ENCODE measurements around the gene CECR2.
"Not testable (repeated sequence)": the region's sequence is repeated elsewhere in the genome, so short reads cannot be mapped to it uniquely, and the experiment has no call there.

Gene CECR2

DNA sequence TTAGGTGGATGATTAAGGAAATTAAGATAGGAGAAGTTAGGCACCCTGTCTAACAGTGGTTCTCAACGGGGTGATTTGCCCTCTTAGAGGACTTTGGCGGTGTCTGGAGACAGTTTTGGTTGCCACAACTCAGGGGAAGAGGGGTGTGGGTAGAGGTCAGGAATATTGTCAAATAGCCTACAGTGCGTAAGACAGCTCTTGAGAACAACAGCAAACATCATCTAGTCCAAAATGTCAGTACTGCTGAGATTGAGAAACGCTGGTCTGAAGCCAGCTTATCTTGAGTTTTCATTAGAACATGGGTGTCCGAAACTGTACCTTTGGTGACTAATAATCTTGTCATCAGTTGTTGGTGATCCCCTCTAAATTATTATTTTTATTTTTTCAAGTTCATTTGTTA lies 38.4 kb downstream of the CECR2 start:
- DNase-seq = no peak

DNA sequence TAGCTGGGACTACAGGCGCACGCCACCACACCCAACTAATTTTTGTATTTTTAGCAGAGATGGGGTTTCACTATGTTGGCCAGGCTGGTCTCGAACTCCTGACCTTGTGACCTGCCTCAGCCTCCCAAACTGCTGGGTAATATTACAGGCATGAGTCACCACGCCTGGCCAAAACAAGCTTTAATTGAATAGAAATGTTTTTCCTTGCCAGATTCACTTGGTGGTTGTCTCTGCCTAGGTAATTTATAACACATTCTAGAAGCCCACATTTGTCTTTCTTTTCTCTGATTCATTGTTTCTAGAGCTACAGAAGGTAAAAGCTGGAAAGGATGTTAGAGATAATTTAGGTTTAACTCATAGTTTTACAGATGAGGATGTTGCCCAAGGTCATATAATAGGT lies 41.3 kb downstream of the CECR2 start:
- DNase-seq = no peak

DNA sequence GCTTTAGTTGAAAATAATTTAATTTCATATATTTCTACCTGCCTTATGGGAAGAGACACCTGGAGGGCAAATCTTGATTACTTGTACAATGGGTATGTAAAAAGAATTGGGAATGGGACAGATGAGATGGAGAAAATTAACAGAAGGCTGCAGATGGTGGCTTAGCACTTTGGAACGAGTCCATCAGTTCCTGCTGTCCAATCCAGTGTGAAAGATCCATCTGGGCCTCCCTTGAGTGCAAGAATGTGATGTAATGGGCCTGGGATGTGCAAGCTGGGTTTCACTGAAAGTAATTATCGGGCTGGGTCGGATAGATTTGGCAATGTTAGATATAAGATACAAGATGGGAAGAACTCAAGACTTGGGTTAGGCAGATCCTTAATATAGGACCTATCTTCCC lies 42.0 kb downstream of the CECR2 start:
- no peak for DNase-seq

DNA sequence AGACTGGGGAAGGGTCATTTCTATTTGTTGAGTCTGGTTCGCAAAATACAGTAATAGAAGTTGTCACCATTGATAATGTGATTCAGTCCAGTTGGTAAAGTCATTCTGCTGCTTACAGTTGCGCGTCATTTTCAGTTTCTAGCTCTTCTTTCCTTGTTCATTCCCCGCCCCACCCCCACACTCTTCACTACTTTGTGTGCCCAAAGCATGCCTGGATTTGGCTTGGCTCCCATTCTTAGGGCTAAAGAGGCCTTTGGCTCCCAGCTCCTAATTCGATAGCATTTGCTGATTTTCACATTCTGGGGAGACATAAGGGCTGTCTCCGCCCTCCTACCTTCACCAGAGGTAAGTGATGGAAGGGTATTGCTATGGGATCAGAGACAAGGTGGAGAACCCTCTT lies 43.0 kb downstream of the CECR2 start:
- no peak for DNase-seq

DNA sequence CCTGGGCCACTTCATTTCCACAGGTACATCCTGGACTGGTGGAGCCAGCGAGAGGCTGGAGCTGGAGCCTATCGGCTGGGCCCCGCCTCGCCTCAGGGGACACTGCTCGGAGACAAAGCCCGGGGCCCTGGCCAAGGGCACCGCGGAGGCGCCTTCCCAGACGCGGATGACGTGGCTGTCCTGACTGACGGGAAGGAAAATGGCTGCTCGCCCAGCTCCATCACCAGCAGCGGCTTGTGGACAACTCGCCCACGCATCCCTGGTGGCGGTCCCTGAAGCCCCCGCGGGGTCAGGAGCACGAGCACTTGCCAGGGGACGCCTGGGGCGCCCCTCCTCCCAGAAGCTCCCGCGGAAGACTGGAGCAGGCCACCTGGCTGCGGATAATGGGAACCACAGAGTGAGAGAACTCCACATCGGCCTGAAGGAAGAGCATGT lies 49.6 kb downstream of the CECR2 start:
- DNase-seq = no peak

DNA sequence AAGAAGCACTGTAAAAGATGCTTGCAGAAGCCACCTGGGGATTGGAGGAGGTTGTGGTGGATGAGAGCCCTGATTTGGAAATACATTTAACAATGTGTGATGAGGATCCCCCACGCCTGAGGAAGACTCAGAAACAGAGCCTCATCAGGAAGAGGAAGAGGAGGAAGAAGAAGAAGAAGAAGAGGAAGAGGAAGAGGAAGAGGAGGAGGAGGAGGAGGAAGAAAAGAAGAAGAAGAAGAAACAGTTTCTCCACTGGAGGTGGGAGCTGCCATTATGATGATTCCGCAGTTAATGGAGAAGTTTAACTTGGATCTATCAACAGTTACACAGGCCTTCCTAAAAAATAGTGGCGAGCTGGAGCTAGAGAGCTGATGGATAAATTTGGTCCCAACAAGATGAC lies 50.1 kb downstream of the CECR2 start:
- no peak for DNase-seq

DNA sequence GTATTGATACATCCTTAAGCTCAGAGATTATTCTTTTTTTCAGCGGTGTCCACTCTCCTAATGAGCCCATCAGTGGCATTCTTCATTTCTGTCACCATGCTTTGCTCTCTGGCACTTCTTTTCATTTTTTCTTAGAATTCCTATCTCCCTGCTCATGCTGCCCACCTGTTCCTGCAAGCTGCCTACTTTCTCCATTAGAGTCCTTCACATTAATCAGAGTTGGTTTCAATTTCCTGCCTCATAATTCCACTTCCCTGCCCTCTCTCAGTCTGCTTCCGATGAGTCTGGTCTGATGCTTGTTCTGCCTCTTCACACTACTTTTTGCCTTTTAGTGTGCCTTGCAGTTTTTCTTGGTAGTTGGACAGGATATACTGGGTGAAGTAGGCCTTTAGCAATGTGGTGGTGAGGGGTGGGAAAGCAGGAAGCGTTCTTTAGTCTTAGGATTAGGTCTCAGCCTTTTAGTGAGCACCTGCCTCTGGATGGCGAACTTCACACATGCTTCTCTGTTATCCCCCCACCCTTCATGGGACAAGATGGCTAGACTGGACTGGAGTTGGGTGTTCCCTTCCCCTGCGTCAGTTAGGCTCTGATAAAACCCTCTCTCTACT lies 53.6 kb downstream of the CECR2 start:
- DNase-seq = no peak

DNA sequence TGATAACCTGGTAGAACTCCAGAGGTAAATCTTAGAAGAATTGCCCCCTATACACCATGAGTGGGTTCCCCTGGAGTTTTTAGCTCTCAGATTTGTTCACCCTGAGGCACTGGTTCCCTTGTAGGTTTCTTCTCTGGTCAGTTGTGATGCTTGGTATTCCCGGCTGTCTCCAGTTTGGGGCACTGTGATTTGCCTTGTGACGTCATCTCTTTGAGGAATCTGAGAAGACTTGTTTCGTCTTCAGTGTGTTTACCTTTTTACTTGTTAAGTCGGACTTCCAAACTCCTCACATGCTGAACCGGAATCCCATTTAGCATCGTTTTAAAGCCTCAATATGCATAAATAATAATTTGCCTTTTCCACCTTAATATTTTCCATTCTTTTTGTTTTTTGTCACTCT lies 54.4 kb downstream of the CECR2 start:
- DNase-seq = no peak

DNA sequence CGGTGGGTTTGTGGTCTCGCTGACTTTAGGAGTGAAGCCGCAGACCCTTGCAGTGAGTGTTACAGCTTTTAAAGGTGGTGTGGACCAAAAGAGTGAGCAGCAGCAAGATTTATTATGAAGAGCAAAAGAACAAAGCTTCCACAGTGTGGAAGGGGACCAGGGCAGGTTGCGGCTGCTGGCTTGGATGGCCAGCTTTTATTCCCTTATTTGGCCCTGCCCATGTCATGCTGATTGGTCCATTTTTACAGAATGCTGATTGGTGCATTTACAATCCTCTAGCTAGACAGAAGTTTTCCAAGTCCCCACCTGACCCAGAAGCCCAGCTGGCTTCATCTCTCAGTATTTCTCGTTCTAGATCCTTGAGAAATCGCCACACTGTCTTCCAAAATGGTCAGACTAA lies 58.3 kb downstream of the CECR2 start:
- not testable (repeated sequence) for DNase-seq

DNA sequence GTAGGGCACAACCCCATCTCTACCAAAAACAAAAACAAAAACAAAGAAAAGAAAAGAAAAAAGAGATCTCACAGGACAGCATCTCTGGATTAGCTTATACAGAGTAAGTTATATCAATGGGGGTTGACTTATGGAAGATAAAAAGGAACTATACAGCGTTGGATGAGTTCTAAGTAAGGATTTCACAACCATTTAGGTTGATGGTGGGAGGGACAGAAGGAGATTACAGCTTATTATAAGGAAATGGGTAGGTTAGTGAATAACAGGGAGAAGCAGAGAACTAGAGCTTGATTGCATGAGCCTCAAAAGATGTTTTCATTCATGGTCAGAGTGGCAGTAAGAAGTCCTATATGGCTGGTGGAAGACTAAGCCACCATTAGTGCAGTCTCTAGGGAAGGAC lies 60.3 kb downstream of the CECR2 start:
- DNase-seq = no peak

DNA sequence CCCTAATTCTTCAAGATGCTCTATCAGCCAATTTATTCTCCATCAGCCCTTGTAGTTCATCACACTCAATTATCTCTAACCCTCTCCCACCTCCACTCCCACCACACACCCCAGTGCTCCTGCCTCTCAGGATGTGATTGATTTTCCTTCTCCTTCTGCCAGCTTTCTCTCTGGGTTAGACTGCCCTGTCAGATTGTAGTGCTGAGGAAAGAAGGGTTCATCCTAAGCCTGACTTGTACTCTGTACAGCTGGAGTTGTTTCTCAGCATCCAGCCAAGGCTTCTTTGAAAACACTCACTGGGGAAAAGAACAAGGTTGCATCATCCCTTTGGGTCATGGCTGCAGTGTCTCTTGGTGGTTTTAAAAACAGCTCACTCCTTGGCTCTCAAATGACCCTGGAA lies 61.2 kb downstream of the CECR2 start:
- no peak for DNase-seq

DNA sequence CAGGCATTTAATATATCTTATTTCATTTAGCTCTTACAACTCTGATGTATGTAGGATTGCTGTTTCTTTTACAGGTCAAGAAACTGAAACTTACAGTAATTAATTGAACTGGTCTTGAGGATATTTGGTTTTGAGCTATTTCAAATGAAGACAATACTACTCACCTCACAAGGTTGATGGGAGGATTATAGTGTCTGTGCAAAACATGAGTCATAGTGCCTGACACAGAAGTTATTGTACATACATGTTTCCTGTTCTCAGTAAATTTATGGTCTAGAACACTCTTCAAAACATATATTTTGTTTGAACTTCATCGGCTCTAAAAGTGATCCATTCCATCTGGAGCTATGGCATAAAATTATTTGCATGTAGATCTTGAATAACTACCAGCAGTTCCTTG lies 61.9 kb downstream of the CECR2 start:
- DNase-seq = no peak

DNA sequence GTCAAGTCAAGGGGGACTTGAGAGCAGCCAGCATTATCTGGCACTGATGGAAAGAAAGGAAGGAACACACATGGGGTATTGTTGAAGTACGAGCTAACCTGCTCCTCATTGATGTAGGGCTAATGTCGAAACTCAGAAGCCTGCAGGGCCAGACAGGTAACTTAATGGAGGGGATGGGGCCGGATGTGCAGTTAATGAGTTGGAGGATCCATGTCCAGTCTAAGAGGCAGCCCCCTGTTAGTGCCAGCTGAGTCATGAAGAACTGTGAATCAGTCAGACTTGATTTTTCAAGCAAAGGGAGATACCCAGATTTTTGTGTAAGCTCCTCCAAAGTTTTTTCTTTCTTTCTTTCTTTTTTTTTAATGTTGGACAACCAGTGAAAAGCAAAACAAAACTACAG lies 65.6 kb downstream of the CECR2 start:
- DNase-seq = no peak

DNA sequence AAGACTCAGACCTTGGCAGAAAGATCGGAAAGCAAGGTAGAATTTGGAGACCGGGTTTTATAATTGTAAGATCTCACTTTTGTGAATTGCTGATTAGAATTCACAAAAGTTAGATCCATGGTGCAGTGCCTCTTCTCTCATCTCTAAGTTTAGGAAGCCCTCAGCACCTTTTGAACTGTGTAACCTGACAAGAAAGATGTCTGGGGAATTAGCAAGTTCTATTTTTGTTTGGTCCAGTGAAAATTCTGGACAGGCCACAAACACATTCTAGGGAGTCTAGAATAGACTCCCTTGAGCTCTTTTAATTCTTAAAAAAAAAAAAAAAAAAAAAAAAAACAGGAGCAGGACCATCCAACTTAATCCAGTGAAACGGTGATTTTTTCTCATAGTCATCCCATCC lies 66.1 kb downstream of the CECR2 start:
- DNase-seq = no peak

DNA sequence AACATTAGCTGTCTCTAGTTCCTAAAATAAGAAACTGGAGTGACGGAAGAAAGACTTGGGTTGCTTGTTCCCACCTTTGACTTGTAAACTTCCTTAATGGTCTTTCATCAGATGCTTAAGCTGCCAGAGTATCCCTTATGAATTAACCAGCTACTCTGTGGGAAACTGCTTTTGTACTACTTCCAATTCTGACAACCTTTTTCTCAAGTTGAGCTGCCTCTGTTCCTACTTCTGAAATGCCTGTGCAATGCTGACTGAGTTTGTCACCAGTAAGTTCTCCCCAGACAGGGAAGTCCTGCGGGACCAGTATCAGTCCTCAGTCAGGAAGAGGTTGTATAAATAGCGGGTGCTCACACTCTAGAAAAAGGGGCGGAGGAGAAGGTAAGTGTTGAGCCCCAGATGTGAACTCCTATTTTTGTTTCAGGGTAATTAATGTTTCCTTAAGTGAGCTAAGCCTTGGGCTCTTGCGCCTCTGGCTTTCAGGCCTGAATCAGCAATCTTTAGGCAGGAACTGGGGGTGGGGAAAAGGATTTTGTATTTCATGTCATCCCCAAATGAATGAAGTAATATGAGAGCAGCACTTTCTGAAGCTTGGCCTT lies 67.2 kb downstream of the CECR2 start:
- no peak for DNase-seq

DNA sequence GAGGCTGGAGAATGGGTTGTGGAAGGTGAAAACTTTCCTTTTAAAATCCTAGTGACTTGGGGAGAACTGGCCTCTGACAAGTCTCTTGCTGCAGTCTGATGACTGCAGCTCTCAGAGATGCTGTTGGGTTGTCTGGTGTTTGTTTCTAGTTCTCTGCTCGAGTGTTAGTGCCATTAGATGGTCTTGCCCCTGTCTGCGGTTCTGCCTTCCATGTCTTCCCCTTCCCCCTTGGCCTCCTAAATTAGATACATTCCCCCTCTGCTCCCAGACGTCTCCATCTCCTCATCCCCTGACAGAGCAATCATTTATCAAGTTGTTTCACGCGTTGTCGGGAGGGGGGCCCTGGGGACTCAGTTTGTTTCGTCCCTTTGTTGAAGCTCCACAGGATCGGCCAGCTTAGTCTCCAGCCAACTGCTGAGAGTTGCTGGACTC lies 67.7 kb downstream of the CECR2 start:
- no peak for DNase-seq

DNA sequence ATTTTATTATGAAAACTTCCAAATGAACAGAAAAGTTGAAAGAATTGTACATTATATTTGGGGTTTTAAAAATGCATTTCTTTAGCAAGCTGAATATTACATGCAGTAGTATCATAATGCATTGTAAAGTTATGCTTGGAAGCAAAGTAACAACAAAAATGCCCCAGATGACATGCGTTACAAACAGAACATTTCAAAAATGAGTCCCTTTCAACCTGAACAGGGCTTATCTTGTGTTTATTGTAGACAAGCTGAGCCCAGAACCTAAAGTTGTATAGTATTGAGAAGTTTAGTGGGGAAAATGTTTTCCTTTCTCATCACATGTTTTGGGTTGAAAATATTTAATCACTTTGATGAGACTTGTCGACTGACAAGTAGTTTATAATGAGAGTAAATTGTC lies 68.8 kb downstream of the CECR2 start:
- no peak for DNase-seq

DNA sequence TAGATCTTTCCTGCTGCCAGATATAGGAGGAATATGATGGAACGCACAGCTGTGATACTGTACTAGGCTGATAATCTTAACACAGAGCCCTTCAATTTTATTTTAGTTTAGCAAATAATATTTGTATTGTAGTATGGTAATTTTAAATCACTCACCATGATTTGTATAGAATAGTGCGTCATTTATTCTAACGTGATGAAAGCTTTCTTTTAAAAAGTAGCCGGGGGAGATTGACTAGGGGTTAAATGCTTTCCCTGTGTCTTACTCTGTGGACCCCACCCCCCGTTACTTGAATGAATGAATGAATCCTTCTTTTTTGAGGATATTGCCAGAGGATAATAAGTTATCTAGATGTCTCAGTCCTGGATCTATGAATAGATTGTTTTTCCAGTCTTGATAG lies 72.1 kb downstream of the CECR2 start:
- DNase-seq = no peak

DNA sequence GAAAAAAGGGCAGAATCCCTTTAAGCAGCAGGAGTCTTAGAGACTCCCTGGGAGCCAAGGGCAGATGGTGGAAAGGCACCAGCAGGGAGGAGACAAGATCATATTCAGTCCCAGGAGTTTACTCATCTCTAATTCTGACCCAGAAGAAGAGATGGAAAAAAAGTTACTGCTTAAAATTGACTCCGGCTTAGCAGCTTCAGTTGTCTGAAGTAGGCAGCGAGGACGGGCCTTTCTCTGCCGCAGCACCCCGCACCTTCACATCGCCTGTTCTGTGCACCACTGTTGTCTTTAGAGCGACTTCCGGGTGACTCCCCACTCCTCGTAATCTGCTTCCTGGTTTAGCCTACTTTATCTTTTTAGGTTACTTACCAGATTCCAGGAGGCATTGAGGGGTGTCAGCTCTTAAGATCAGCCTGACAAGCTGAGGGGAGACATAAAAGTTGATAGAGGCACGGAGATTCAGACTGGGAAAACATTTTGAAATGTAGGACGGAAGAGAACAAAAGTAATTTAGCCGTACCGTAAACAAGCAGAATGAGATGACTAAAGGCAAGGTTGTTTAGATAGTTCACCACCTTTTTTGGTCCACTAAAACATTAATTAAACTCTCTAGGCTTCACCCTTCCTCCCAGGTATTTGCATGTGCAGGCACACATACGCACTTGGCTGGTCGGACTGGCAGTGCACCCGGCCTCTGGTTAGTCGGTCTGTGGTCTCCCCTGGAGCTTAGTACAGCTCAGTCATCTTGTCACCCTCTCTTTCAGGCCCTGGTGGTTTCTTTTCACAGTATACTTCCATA lies 74.3 kb downstream of the CECR2 start:
- DNase-seq = no peak

DNA sequence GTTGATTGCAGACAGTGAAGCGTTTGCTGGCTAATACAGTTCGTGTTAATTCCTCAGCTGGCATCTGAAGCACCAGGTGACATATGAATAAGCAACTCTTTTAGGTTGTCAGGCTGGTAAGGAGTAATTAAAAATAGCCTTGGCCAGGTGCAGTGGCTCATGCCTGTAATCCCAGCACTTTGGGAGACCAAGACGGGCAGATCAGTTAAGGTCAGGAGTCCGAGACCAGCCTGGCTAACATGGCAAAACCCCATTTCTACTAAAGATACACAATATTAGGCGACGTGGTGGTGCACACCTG lies 74.9 kb downstream of the CECR2 start:
- DNase-seq = no peak

DNA sequence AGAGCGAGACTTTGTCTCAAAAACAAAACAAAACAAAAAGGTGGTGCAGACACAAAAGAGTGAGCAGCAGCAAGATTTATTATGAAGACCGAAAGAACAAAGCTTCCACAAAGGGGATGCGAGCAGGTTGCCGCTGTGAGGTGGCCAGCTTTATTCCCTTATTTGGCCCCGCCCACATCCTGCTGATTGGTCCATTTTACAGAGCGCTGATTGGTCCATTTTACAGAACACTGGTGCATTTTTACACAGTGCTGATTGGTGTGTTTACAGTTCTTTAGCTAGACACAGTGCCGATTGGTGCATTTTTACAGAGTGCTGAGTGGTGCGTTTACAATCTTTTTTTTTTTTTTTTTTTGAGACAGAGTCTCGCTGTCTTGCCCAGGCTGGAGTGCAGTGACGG lies 77.4 kb downstream of the CECR2 start:
- DNase-seq = no peak

DNA sequence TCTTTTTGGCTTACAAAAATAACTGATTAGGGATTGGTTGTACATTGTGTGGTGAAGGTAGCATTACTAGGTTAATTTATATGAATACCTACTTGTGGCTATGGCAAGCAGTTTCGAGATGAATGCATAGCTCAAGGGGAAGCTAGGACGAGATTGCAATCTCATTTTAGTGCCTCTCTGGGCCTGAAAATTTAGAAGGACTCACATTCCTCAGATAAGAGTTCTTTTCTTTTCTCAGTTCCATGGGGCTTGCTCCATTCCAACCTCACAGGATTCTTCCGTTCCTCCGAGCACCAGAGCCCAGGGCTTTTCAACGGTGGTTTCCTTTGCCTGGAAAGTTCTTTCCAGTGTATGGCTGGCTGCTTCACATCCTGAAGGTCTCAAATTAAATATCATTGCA lies 82.1 kb downstream of the CECR2 start:
- no peak for DNase-seq

DNA sequence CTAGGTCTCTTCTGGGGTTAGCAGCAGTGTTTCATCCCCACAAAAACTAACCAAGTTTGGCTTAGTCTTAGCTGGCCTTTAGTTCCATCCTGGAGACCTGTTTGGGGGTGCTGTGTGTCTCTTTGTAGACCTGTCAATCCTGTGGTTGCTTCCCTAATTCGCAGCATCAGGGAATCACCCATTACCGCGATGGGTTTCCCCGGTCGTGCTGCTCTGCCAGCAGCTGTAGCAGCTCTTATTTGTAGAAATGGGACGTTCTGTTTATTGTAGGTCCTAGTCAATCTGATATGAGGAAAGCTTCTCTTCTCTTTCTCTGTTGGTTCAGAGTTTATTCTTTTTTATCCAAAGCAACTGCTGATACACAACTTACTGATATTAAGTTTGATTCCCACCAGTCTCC lies 91.6 kb downstream of the CECR2 start:
- no peak for DNase-seq

DNA sequence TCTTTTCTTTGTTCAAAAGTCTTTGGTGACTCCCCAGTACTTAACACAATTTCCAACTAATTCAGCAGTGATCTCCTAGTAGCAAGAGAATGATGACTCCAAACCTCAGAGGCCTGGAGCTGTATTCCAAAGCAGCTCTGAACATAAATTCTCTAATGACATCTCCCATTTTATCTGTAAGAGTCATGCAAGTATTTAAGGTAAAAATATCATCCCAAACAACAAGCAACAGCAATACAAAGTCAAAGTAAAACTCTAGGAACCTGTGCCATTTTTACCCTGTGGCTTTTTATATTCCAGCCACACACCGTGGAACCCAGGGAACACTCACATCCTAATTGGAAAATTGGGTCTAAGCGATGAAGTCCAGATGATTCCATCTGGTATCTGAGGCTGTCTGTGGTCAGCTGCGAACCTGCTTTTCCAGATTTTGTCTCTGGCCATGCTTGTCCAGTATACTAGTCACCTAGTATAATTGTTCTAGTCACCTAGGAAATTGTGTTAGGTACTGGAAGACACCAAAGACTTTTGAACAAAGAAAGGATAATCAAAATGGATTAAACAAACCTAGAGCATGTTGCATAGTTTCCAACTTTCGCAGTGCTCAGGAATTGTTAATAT lies 101.7 kb downstream of the CECR2 start:
- DNase-seq = no peak
